Endometrial microvascular endothelial cells (primary cell): ENCODE results near the gene CALML4. TPM values are rescaled to one million over a fixed set of nuclear protein-coding genes. Genes with fewer than 3 reads are reported as not detected.
"Not testable (repeated sequence)": the region's sequence is repeated elsewhere in the genome, so short reads cannot be mapped to it uniquely, and the experiment has no call there.

Experiments used
- in situ Hi-C: cut with HindIII; loops from 2 replicates; pipeline ENCODE4 v1.10.0; 2017; ENCODE audit warnings: low sequenced_read_pairs, low pct_unique_long_range_greater_than_20kb; ENCODE audit errors: inconsistent ontology term
- total RNA-seq: library from RNA; depleted of rRNA; stranded (reverse); fragments of >200 nt; gene quantifications from one replicate; pipeline ENCODE4 v1.2.3, GENCODE V29; 2015; ENCODE audit errors: inconsistent ontology term

CALML4 gene
- total RNA-seq, 1 donor from 2014 or later: 4.2 TPM

DNA sequence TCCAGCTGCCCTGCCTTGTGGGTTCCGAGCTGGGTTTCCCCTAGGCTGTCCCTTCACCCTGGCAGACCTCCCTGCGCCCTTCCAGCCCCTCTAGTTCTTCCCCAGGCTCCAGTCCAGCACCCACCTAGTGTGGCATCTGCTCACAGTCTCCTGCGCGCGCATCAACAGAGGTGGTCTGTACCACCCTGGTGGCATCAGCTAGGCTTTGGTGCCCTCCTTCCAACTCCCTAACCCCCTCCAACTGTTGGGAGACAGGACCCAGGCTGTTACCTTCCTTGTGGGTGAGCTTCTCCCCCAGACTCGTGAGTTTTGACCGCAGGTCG, 8.0 kb downstream of the CALML4 start:
- in situ Hi-C loops: no loop called here

DNA sequence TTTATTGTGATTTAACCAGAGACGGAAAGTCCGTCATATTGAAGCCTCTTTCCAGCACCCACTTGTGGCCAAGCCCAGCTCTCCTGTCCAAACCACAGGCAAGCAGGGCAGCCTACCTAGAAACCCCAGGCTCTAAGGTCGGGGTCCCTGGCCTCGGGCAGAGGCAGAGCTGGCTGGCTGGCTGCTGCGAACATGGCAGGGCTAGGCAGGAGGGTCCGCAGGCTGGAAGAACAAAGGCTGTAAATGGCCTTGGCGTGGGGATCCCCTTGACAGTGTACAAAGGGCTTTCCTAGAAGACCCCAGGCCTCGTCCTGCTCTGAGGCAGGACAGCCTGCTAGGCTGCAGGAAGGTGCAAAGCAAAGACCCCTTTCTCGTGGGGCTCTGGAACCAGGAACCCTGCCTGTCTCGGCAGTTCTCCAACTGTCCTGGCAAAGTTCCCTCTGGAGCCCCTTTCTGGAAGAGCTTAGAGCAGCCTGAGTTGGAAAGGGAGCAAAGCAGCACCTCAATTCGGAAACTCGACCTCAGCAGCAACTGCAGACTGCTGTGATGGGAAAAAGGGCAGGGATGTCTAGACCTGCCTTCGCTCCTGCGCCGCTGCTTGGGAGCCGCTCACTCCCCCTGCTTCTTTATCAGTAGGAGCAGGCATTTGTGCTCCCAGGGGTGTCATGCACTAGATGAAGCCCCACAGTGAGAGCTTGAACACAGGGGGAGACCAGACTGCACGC, 8.5 kb downstream of the CALML4 start:
- in situ Hi-C loops: no loop called here

DNA sequence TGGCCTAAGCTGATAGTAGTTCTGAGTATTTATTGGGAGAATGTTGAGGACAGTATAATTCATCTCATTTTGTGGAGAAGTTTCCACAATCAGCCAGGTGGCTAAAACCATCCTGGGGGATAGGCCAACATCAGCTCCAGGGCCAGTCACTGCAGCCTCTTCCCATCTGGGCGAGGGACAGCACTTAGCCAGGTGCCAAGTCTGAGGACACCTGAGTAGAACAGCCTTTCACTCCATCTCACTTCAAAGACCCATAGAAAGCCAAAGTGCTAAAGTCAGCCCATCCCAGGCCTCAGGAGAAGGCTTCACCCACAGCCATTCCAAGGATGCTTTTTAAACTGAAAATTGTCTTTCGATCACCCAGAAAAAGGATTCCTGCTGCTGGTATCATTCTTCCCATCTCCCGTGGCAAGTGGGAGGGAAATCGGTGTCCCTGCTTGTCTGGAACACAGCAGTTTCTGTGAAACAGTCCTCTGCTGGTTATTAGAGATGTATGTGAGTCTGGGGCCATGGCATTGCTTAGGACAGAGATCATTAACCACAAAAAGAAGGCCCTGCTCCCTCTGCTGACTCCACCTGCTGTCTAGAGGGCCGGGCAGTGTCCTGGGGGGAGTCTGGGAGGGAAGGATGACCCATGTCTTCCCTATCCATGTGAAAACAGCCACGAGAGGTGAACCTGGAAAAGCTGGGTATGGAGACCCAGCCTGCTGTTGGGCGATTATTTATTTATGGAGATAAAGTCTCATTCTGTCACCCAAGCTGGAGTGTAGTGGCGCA, 9.6 kb downstream of the CALML4 start:
- in situ Hi-C loops: no loop called here

DNA sequence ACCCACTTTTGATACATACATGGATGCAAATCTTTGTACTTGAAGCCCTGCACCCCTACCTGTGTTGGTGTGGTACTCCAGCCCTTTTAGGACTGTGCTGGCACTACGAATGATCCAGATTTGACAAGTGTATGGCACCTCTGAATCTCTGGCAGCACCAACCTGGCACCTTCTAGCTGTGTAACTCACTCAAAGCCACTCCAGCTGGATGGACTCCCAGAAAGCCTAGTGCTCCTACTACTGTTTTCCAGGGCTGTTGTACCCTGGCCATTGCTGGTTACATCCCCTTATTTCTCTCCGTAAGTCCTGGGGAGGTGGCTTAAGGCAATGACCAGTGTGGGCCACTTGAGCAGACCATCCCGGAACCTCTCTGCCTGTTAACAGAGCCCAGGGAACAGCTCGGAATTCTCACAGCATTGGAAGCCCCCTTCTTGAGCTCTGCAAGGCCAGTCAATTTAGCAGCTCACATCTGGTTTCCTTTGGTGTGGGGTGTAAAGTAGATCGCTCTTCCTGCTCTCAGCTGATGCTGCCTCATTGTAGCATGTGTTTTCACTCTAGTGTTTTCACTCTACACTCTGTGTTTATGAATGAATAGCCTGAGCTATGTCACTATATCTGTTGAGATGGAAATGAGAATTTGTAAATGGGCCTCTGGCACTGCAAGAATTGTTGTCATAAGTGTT, 12.2 kb downstream of the CALML4 start:
- in situ Hi-C loops: no loop called here

DNA sequence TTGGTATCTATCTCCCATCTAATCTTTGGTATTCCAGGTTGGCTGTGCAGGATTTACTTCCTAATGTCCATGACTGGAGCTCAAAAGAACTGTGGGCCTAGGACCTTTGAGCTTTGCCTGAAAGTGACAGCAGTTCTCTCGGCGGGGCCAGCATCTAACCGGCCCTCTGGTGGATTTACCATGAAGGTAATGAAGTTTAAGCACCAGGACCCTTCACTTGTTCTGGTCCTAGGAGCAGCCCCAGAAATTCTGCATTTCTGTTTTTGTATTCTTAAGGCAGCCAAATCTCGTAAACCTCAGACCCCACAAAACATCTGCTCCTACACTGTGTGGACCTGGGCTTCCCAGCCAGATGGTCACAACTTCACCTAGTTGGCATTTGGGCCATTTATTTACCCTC, 13.0 kb downstream of the CALML4 start:
- in situ Hi-C loops: no loop called here

DNA sequence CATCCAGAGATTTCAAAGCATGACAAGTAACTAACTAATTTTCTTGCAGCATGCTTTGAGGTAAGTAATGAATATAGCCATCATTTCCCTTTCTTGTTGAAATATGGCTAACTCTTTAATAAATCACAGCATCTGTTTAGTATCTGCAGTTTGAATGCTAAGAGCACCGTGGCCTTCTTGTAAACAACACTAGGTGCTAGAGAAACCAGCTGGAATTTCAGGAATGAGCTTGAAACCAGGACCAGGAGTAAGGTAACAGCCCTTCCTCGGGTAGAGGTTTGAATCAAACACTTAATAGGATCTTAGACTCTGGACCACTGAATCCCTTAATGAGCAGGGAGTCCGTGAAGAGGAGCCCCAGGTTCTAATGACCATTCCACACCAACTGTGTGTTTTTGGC, 13.6 kb downstream of the CALML4 start:
- in situ Hi-C loops: no loop called here

DNA sequence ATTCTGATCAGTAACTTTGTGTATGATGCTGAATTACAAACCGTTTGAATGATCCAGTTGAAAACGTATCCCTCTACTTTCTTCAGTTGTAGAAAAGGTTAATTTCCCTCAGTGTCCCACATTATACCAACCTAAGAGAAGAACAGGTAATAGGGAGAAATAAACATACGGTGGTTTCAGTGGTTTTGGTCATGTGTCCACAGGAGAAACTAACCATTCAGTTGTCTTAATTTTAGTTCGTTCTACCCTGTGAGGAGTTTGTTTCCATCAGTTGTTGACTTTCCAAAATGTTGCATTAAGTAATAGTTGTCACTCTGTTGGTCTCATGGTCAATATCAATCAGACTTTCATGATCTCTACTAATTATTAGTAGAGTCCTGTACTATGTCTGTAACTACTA, 15.1 kb downstream of the CALML4 start:
- in situ Hi-C loops: no loop called here

DNA sequence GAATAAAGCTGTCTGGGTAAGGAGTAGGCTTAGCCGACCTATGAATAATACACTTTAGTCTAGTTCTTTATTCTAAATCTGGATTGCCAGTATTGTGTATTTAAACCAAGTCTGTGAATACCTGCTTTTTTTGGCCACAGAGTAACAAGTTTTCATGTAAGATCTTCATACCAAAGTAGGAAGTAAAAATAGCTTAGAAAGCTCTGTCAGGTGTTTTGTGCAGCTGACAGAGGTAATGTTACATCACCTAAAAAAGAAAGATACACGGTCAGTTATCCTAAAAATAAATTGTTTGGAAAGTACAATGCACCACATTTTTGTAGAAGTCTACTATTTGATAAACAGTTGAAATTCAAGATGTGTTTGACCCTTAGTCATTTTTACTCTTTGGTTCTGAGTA, 16.5 kb downstream of the CALML4 start:
- in situ Hi-C loops: no loop called here

DNA sequence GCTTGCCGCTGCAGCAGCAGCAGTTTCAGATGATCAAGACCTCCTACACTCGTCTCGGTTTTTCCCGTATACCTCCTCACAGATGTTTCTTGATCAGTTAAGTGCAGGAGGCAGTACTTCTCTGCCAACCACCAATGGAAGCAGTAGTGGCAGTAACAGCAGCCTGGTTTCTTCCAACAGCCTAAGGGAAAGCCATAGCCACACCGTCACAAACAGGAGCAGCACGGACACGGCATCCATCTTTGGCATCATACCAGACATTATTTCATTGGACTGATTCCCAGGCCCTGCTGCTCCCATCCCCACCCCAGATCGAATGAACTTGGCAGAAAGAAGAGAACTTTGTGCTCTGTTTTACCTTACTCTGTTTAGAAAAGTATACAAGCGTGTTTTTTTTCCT, 17.6 kb downstream of the CALML4 start:
- in situ Hi-C loops: no loop called here

DNA sequence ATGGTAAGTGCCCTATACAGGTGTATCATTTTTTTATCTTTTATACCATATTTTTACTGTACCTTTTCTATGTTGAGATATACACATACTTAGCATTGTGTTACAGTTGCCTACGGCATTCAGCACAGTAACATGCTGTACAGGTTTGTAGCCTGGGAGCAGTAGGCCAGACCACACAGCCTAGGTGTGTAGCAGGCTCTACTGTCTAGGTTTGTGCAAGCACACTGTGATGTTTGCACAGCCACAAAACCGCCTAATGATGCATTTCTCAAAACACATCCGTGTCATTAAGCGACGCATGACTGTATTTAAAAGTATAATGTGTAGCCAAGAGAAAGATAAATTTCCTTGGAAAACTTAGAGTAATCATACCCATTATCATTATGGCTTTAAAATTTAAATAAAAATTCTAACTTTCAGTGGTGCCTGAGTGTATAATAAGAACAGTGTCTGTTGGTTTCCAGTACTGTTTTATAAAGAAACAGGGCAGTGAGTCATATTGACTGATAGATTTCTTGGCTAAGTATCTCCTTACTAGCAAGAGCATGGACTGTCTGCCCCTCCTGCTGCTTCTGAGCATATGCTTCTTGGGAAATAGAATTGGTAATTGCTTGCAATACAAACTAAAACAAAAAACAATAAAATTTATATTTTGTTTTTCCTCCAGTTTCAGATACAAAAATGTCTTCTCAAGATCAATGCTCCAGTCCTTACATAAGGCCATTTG, 18.3 kb downstream of the CALML4 start:
- in situ Hi-C loops: no loop called here

DNA sequence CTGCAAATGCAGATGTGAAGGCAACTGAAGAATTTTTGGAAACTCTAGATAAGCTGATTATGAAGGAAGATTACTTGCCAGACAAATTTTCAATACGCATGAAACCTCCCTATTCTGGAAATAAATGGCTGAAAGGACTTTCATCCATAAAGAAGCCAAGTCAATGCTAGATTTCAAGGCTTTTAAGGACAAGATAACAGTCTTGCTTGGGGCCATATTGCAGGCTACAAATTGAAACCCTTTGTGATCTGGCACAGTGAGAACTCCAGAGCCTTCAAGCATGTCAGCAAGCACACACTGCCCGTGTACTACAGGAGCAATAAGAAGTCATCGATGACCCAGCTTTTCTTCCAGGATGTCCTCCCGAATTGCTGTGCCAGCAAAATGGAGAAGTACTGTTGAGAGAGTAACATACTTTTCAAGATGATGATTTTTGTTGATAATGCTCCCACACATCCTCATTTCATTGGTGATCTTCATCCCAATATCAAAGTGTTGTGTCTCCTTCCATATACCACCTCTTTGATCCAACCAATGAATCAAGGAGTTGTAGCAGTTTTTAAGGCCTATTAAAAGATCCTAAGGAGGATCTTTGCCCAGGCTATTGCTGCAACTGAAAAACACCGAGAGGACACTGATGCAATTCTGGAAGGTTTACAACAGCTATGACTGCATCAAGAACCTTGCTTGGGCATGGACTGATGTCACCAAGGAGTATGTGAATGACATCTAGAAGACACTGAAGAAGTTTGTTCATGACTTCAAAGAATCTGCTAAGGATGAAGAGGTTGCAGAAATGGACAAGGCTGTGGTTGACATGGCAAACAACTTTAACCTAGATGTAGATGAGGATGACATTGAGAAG, 20.3 kb downstream of the CALML4 start:
- in situ Hi-C loops: no loop called here

DNA sequence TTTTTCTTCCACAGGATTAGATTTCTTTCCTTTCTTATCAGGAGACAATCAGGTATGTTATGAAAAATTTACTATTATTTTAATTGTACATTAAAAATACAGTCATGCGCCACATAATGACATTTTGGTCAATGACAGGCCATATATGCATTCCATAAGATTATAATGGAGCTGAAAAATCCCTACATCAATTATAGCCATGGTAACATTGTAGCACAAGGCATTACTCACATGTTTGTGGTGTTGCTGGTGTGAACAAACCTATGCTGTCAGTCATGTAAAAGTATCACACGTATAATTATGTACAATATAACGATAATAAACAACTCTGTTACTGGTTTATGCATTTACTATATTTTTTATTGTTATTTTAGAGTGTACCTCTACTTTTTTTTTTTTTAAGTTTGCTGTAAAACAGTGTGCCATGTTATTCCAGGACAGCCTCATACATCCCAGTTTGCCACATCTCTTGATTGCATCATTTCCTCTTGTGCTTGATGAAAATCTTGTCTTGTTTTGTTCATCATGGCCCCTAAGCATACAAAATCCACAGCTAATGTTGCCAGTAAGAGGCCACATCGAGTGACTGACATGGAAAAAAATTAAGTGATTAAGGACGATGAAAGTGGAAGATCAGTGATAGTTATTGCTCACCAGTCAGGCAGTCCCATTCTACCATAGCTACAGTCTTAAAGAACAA, 21.4 kb downstream of the CALML4 start:
- in situ Hi-C loops: no loop called here

DNA sequence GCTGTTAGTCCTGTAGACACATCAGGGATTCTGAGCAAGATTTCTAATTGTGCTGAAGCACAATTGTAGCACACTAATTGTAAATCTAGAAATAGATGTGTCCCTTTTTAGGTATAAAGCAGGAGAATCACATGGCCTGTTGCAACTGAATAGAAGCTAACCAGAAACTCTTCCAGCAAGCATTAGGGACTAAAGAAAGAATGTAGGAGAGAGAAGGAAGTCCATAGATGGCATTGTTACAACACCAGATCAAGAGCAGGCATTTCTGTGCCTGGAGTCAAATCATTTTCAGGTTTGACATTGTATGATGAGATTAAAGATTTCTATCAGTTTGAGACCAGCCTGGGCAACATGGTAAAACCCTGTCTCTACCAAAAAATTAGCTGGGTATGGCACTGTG, 27.4 kb downstream of the CALML4 start:
- in situ Hi-C loops: no loop called here

DNA sequence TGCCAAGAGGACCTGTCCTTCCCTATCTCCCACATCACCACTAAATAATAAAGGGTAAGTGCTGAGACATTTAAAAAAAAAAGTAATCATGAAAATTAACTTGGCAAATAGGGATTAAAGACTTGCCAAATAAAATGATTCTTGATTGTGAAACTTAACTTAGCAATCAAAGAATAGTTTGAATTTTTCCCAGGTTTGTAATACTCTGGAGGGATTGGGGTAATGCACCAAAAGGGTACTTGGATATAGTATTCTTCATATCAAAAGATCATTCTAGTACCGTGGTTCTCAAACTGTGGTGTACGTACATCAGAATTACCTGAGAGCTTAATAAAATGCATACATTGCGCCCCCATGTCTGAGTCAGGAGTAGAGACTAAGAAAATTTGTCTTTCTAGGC, 28.5 kb downstream of the CALML4 start:
- in situ Hi-C loops: no loop called here

DNA sequence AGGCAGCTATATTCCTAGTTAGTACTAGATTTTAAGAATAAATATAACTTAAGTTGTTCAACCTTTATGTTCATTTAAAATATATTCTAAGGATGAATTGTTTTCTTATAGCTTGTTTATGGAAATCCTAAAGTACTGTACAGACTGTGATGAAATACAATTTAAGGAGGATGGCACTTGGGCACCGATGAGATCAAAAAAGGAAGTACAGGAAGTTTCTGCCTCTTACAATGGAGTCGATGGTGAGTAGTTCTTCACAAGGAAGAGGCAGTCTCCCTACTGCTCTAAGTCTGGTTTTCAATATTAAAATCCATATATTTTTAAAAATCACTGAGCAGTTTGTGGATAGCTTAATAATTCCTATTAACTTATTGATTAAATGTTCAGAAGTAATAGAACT, 29.6 kb downstream of the CALML4 start:
- in situ Hi-C loops: no loop called here

DNA sequence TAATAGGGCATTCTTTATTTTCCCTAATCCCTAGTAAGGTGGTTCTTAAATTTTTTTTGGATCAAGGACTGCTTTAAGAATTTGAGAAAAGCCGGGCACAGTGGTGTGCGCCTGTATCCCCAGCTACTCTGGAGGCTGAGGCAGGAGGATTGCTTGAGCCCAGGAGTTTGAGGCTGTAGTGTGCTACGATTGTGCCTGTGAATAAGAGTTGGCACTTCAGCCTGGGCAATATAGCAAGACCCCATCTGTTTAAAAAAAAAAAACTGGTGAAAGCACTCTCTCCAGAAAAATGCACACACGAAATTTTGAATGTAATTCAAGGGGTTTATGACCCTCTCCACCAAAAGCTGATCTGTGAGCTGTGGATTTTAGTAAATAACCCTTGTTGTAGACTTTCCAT, 32.0 kb downstream of the CALML4 start:
- in situ Hi-C loops: no loop called here

DNA sequence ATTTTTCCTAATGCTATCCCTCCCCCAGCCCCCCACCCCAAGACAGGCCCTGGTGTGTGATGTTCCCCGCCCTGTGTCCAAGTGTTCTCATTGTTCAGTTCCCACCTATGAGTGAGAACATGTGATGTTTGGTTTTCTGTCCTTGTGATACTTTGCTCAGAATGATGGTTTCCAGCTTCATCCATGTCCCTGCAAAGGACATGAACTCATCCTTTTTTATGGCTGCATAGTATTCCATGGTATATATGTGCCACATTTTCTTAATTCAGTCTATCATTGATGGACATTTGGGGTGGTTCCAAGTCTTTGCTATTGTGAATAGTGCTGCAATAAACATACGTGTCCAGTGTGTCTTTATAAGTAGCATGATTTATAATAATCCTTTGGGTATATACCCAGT, 33.1 kb downstream of the CALML4 start:
- in situ Hi-C loops: not testable (repeated sequence)

DNA sequence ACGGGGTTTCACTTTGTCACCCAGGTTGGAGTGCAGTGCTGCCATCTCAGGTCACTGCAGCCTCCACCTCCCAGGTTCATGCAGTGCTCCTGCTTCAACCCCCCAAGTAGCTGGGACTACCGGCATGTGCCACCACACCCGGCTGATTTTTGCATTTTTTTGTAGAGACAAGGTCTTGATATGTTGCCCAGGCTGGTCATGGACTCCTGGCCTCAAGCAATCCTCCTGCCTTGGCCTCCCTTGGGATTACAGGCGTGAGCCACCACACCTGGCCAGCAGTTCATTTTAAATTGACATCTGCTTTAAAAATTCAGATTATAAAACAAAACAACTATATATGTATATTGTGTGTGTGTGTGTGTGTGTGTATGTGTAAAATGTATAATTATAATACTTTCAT, 38.3 kb downstream of the CALML4 start:
- in situ Hi-C loops: no loop called here
